IPS-20b (cell line): ENCODE data around the gene MED4.

ENCODE experiments used
- H3K27ac ChIP-seq: one replicate; pipeline ENCODE4 v1.5.1; 2013; ENCODE audit warnings: low read length
- H3K27me3 ChIP-seq: 2 replicates; pipeline ENCODE4 v1.6.1; 2013; ENCODE audit warnings: mild to moderate bottlenecking, low read length, inconsistent platforms; ENCODE audit not compliant: insufficient read depth
- H3K36me3 ChIP-seq: 2 replicates; pipeline ENCODE4 v1.6.1; 2013; ENCODE audit warnings: low read depth, mild to moderate bottlenecking, inconsistent platforms, low read length, moderate library complexity; ENCODE audit not compliant: insufficient read depth
- H3K4me1 ChIP-seq: 2 replicates; pipeline ENCODE4 v1.6.1; 2013; ENCODE audit warnings: mild to moderate bottlenecking, control low read depth, inconsistent platforms, low read length, moderate library complexity; ENCODE audit not compliant: insufficient read depth
- H3K4me3 ChIP-seq: 2 replicates; pipeline ENCODE4 v1.5.1; 2013; ENCODE audit warnings: mild to moderate bottlenecking, low read length, inconsistent platforms
- H3K9ac ChIP-seq: 2 replicates; pipeline ENCODE4 v1.6.1; 2013; ENCODE audit warnings: low read depth, mild to moderate bottlenecking, inconsistent platforms, low read length, moderate library complexity
- H3K9me3 ChIP-seq: 2 replicates; pipeline ENCODE4 v1.6.1; 2013; ENCODE audit warnings: mild to moderate bottlenecking, low read depth, low read length, inconsistent platforms; ENCODE audit not compliant: insufficient read depth

The MED4 gene, protein sequence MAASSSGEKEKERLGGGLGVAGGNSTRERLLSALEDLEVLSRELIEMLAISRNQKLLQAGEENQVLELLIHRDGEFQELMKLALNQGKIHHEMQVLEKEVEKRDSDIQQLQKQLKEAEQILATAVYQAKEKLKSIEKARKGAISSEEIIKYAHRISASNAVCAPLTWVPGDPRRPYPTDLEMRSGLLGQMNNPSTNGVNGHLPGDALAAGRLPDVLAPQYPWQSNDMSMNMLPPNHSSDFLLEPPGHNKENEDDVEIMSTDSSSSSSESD

DNA sequence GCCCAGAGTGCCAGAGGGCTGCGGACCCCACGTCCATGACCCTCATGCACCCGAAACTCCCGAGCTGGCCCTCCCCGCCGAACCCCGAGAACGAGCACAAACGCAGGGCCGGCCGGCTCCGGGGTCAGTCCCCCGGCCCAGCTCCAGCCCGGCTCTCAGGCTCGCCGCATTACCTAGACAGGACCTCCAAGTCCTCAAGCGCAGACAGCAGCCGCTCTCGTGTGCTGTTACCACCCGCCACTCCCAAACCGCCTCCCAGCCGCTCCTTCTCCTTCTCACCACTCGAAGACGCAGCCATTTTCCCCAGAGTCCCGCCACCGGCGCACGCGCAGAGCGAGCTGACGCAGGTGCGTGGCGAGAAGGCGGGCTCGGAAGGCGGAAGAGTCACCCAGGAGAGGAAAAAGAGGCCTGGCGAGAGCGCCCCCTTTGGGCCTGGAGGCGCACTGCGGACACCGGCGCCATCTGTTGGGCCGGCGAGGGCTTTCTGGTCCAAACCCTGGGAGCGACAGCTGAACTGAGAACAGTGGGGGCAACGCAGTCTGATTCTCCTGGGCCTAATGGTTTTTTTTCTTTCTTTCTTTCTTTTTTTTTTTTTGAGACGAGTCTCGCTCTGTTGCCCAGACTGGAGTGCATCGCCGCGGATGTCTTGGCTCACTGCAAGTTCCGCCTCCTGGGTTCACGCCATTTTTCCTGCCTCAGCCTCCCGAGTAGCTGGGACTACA, at the start of gene MED4:
Gene MED4 (minus strand): TSS at position 324 of the 722 bp plus-strand sequence. CDS start 26 bp downstream, at position 298.
- H3K36me3 ChIP-seq, result 0 out of 2 replicates have a peak, but pooled peaks cover under 1% of the 10 kb centered on the region
- H3K4me3 ChIP-seq, result peak within 1 kb of the TSS; percentile 74

DNA sequence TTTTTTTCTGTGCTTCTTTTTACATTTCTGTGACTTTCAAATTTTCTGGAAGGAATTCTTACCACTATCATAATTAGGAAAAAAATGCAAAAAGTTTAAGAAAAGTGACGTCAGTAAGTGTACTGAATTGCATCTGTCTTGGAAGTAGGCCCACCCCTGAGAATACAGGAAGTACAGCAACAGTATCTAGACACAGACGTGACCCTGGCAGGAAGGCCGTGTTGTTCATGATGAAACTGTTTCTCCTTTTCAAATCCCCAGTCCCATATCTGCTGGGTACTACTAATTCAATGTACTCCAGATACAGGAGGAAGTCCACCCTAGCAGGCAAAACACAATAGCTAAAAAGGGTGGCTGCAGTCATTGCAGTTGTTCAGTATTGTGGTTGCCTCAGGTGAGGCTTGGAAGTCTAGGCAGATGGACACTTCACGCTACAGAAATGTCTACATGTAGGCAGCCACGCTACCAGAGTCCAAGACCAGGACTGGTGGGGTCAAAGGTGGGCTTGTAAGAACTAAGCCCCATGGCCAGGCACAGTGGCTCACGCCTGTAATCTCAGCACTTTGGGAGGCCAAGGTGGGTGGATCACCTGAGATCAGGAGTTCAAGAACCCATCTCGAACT, 49.6 kb upstream of the MED4 start:
- Histone ChIP-seq H3K9me3 (no peaks in the 10 kb centered on the region), H3K4me3 (no peak overlapping the region), H3K36me3 (no peaks in the 10 kb centered on the region), H3K9ac (no peak overlapping the region), H3K4me1 (no peaks in the 10 kb centered on the region), H3K27ac (no peak overlapping the region), H3K27me3 (no peaks in the 10 kb centered on the region)

More for the DNA sequence above, at the start of gene MED4:
- Histone ChIP-seq H3K9ac (peak within 1 kb of the TSS; percentile 88), H3K27me3 (no peaks in the 10 kb centered on the region), H3K4me1 (peaks cover 28% of the 10 kb centered on the region), H3K9me3 (no peaks in the 10 kb centered on the region), H3K27ac (peak within 1 kb of the TSS; percentile 16)

DNA sequence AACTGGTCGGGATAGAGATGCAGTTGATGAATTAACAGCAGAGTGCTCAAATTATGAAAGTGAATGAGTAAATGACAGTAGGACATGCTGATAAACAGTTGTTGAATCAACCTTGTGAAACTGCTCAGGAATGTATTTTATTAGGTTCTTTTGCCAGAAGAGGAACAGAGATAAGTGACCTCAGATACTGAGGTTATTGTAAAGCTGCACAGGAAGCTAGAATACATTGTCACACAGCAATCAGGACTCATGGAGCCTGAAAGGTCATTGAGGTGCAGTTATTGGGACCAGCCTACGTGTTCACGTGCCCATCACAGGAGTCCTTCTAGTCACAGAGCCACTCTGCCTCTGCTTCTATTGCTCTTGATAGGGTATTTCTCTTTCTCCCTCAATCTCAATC, 47.5 kb upstream of the MED4 start:
- Histone ChIP-seq H3K4me3 (no peak overlapping the region), H3K27ac (no peak overlapping the region), H3K9ac (no peak overlapping the region), H3K9me3 (no peaks in the 10 kb centered on the region), H3K27me3 (no peaks in the 10 kb centered on the region), H3K36me3 (no peaks in the 10 kb centered on the region), H3K4me1 (no peaks in the 10 kb centered on the region)

DNA sequence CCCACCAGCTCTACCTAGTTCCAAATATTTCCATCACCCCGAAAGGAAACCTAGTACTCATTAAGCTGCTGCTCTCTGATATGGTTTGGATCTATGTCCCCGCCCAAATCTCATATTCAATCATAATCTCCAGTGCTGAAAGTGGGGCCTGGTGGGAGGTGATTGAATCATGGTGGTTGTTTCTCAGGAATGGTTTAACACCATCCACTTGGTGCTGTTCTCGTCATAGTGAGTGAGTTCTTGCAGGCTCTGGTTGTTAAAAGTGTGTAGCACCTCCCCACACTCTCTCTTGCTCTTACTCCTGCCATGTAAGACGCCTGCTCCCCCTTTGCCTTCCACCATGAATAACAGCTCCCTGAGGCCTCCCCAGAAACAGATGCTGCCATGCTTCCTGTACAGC, 43.4 kb upstream of the MED4 start:
- Histone ChIP-seq H3K36me3 (no peaks in the 10 kb centered on the region), H3K9me3 (no peaks in the 10 kb centered on the region), H3K27me3 (no peaks in the 10 kb centered on the region), H3K9ac (no peak overlapping the region), H3K27ac (no peak overlapping the region), H3K4me1 (no peaks in the 10 kb centered on the region), H3K4me3 (no peak overlapping the region)

DNA sequence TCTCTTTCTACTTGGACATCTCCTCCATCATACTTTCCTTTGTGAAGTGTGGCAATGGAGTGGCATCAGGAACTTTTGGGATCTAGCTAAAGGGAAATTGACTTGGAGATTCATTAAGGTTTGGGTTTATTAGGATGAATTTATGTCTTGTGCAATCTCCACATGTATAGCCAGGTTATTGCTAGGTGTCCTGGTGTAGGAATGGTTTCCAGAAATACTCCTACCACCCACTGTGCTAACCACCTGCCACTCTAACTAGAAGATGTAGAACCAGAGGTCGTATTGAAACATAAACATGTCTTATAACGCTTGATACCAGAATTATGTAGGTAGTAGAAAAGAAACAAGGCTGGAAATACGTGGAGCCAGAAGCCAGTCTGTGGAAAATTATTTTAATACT, 38.1 kb upstream of the MED4 start:
- Histone ChIP-seq H3K27me3 (no peaks in the 10 kb centered on the region), H3K4me1 (no peaks in the 10 kb centered on the region), H3K27ac (no peak overlapping the region), H3K36me3 (no peaks in the 10 kb centered on the region), H3K9ac (no peak overlapping the region), H3K4me3 (no peak overlapping the region), H3K9me3 (no peaks in the 10 kb centered on the region)

DNA sequence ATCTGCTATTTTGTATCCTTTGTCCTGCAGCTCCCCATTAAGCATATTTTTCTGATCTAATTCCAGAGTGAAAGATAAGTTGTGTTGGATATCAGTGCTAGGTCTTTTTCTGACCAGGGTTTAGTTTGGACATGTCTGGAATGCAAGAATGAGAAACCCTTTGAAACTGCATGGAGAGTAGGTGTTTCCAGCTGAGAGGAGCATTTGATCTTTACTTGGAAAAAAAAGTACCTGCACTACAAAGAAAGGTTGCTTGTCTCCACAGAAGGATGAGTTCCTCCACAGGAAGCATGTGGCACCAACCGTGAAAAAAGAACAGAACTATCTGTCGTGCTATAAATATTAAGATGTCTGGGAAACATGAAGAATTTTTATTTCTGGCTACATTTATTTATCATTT, 36.6 kb upstream of the MED4 start:
- Histone ChIP-seq H3K4me1 (peaks cover 11% of the 10 kb centered on the region), H3K27ac (no peak overlapping the region), H3K27me3 (no peaks in the 10 kb centered on the region), H3K4me3 (no peak overlapping the region), H3K9ac (no peak overlapping the region), H3K9me3 (no peaks in the 10 kb centered on the region), H3K36me3 (no peaks in the 10 kb centered on the region)

DNA sequence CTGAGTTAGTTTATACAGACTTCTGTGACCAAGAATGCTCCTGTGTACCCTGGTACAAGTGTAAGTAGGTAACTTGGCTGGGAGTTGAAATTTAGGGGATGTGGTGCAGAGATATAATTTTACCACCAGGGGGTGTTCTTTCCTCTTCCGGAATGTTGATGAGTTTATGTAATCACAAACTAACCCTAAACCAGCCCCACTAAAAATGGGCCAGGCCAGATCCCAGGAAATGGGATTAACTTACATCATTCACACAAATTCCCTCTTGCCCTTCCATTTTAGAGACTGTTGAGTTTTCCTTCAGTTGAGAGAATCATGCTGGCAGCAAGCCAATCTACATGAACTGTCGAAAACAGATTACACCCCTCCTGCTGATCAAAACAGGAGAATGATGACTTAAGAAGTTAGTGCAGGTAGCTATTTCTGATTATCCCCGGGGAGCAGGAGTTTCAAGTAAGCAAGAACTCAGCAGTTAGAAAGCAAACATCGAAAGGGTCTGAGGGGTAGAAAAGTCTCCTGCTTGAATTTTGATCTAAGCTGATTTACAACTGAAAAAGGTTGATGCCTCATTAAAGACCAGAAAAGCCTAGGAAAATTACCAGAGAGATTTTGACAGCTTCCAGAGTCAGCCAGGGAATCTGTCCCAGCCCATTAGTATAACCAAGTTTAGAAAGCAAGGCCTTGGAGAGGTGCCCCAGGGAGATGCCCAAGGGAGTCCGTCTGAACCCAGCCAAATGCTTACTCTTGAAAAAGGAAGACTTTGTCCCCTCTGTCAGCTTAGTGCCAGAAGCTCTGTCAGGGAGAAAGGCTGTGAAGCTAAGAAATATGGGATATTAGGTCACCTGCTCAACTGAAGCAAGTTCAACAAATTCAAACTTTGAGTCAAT, 32.3 kb upstream of the MED4 start:
- Histone ChIP-seq H3K27me3 (no peaks in the 10 kb centered on the region), H3K27ac (no peak overlapping the region), H3K9ac (no peak overlapping the region; the same call in 1 of the 2 replicates), H3K4me1 (peaks cover 11% of the 10 kb centered on the region), H3K9me3 (no peaks in the 10 kb centered on the region), H3K4me3 (0 out of 2 replicates have a peak overlapping the region, but pooled peaks have one; percentile 24), H3K36me3 (no peaks in the 10 kb centered on the region)

DNA sequence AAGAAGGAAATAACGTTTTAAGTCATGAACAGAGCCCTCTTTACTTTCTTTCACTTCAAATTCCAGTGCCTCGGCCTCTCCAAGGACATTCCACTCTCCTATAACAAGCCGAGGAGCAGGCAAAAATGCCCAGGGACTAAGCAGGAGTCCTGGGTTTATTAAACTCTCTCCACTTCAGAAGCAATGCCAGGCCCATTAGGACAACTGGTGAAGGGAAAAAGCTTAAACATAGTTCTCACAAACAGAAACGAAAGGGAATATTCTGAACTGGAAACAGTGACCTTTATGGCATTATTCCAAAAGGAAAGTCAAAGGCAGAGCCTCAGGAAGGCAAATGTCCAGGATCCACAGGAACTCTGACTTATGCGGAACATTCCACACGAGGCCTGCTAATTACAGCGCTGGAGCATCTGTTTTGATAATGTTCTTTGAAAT, 30.9 kb upstream of the MED4 start:
- Histone ChIP-seq H3K9ac (no peak overlapping the region), H3K27ac (no peak overlapping the region), H3K27me3 (no peaks in the 10 kb centered on the region), H3K9me3 (no peaks in the 10 kb centered on the region), H3K4me3 (no peak overlapping the region), H3K36me3 (no peaks in the 10 kb centered on the region), H3K4me1 (peaks cover 11% of the 10 kb centered on the region)

DNA sequence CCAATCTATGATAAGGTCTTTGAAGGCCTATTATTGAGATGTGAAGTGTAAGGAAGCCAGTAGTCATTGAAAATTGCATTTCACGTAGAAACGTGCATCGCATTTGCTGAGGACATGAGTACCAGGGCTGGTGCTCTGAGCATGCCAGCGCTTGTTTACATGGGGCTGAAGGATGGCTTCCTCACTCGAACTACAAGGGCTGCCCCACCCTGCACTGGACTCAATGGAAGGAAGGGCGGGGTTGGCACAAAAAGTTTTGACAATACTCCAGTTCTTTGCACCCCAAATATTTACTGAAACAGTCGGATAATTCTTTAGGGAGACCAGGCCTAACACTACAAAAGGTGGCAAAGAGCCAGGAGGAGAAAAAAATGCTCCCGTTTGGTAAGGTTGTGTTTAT, 28.9 kb upstream of the MED4 start:
- Histone ChIP-seq H3K4me3 (no peak overlapping the region), H3K9me3 (no peaks in the 10 kb centered on the region), H3K9ac (no peak overlapping the region), H3K36me3 (no peaks in the 10 kb centered on the region), H3K4me1 (peaks cover 11% of the 10 kb centered on the region), H3K27ac (no peak overlapping the region), H3K27me3 (no peaks in the 10 kb centered on the region)

DNA sequence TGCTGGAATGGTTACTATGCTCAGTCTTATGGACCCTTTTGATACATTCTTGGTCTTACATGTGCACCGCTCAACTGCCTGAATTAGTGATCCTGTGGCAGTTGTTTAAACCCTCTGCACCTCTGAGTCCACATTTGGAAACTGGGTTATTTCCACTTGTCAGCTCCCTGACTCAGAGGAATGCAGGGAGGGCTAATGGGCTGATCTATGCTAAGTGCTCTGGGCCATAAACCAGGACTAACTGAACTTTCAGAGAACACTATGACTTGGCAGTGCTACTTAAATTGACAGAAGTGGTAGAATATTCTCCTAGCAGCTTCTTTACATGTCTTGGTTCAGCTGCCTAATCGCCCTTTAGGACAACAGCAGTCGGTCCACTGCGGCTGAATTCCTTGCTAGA, 26.8 kb upstream of the MED4 start:
- Histone ChIP-seq H3K27ac (no peak overlapping the region), H3K27me3 (no peaks in the 10 kb centered on the region), H3K9ac (no peak overlapping the region), H3K4me3 (no peak overlapping the region), H3K9me3 (no peaks in the 10 kb centered on the region), H3K36me3 (no peaks in the 10 kb centered on the region), H3K4me1 (0 out of 2 replicates have a peak, but pooled peaks cover 1% of the 10 kb centered on the region)

DNA sequence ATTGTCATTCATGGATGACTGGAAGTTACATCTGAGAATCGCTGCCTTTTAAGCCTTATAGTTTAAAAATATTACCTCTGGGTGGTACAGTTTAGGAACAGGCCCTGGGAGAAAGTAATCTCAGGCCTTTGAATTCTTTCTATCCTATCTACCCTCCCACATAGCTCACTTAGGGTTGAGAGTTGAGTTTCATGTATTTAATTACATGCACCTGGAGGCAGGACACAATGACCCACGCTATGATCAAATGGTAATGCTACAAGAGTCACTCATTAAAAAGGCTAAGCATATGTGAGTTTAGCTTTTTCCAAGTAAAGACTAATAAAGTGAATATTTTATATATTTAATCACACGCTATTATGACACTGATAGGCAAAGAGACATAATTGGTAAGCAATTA, 25.3 kb upstream of the MED4 start:
- Histone ChIP-seq H3K9ac (no peak overlapping the region), H3K27ac (no peak overlapping the region), H3K4me3 (no peak overlapping the region), H3K36me3 (no peaks in the 10 kb centered on the region), H3K27me3 (no peaks in the 10 kb centered on the region), H3K9me3 (no peaks in the 10 kb centered on the region), H3K4me1 (no peaks in the 10 kb centered on the region)
